Upper lobe of left lung (tissue), 4 donors: ENCODE results near the gene CYTH3.
"Not testable (repeated sequence)": the region's sequence is repeated elsewhere in the genome, so short reads cannot be mapped to it uniquely, and the experiment has no call there.

ENCODE experiments used
- EP300 ChIP-seq, 4 donors: sonication (generic); formaldehyde crosslinking; IDR thresholded peaks; one replicate each; pipeline ENCODE4 v1.5.1; 2017; ENCODE audit warnings: antibody characterized with exemption in 4 of 4, control low read depth in 2 of 4
- TF ChIP-seq, protein P1 (sequence below), 6 experiments: fragments of 450-650 bp in 4 of 6; fragments of 200-600 bp in 2 of 6; sonication (generic) in 2 of 6; IDR thresholded peaks; one replicate each; pipeline ENCODE4 v1.5.1; 2016 to 2019; ENCODE audit warnings: antibody characterized with exemption in 6 of 6

- TF ChIP-seq, protein P1, sequence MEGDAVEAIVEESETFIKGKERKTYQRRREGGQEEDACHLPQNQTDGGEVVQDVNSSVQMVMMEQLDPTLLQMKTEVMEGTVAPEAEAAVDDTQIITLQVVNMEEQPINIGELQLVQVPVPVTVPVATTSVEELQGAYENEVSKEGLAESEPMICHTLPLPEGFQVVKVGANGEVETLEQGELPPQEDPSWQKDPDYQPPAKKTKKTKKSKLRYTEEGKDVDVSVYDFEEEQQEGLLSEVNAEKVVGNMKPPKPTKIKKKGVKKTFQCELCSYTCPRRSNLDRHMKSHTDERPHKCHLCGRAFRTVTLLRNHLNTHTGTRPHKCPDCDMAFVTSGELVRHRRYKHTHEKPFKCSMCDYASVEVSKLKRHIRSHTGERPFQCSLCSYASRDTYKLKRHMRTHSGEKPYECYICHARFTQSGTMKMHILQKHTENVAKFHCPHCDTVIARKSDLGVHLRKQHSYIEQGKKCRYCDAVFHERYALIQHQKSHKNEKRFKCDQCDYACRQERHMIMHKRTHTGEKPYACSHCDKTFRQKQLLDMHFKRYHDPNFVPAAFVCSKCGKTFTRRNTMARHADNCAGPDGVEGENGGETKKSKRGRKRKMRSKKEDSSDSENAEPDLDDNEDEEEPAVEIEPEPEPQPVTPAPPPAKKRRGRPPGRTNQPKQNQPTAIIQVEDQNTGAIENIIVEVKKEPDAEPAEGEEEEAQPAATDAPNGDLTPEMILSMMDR (IDR thresholded peaks at IDR 0.05): not testable (repeated sequence)
- TF ChIP-seq EP300 (IDR thresholded peaks at IDR 0.05): not testable (repeated sequence)
These were observed 11.1 kb upstream of the CYTH3 start for GRCh38 chr7:6283391-6284054.
